Measurements from ENCODE around the gene ZNF280D.
A peak's percentile ranks its signal among the peaks of the same experiment; 100 is the strongest.

ZNF280D gene

DNA sequence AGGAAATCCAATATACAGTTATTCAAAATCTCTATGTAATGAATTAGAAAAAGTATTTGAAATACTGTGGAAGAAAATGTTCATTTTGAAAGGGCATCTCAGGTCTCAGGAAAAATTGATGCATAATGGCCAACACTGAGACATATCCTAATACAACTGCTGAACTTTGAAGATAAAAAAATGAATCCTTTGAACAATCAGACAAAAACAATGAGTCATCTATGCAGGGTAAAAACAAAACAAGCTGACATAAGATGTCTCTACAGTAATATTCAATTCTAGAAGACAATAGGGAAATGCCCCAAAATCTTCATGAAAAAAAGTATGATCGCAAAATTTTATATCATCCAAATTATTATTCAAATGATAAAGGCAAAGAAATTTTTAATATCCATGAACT, 34.0 kb upstream of the ZNF280D start:
- TF ChIP-seq, protein P1, sequence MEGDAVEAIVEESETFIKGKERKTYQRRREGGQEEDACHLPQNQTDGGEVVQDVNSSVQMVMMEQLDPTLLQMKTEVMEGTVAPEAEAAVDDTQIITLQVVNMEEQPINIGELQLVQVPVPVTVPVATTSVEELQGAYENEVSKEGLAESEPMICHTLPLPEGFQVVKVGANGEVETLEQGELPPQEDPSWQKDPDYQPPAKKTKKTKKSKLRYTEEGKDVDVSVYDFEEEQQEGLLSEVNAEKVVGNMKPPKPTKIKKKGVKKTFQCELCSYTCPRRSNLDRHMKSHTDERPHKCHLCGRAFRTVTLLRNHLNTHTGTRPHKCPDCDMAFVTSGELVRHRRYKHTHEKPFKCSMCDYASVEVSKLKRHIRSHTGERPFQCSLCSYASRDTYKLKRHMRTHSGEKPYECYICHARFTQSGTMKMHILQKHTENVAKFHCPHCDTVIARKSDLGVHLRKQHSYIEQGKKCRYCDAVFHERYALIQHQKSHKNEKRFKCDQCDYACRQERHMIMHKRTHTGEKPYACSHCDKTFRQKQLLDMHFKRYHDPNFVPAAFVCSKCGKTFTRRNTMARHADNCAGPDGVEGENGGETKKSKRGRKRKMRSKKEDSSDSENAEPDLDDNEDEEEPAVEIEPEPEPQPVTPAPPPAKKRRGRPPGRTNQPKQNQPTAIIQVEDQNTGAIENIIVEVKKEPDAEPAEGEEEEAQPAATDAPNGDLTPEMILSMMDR (IDR thresholded peaks at IDR 0.05): no peak
- Histone ChIP-seq H3K9me3 (no peaks in the 10 kb centered on the region), H3K4me3 (ENCODE audit: low read depth in 1 of 2, low read length in 1 of 2) (no peak overlapping the region), H3K36me3 (no peaks in the 10 kb centered on the region), H3K27ac (no peak overlapping the region), H3K27me3 (no peaks in the 10 kb centered on the region), H3K4me1 (ENCODE audit: control insufficient read depth in 1 of 2, insufficient read depth in 1 of 2, low read depth in 1 of 2, low read length in 1 of 2) (peaks cover 59% of the 10 kb centered on the region in 2 experiments)

DNA sequence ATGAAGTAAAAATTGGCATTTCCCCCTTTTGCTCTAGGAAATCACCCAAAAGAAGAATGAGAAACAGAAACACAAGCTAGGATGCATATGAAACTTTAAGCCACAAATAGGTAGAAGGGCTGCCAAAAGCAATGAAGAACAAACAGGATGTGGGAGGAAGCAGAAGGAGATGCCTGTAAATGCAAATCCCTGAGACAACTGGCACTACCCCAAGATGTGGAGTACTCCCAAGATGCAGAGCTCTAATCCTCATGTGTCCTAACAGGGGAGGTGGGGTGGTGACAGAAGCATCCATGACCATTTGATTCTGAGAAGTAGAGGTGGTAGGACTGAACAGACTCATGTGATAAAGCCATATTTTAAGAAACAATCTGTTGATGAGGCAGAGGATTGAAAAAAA, 31.9 kb upstream of the ZNF280D start:
- TF ChIP-seq, protein P1 (IDR thresholded peaks at IDR 0.05): no peak
- Histone ChIP-seq H3K27ac (peak overlapping the region; percentile 65), H3K4me1 (ENCODE audit: control insufficient read depth in 1 of 2, insufficient read depth in 1 of 2, low read depth in 1 of 2, low read length in 1 of 2) (peaks cover 63 to 65% of the 10 kb centered on the region in 2 experiments), H3K4me3 (ENCODE audit: low read depth in 1 of 2, low read length in 1 of 2) (no peak overlapping the region), H3K9me3 (no peaks in the 10 kb centered on the region), H3K36me3 (no peaks in the 10 kb centered on the region), H3K27me3 (no peaks in the 10 kb centered on the region)

DNA sequence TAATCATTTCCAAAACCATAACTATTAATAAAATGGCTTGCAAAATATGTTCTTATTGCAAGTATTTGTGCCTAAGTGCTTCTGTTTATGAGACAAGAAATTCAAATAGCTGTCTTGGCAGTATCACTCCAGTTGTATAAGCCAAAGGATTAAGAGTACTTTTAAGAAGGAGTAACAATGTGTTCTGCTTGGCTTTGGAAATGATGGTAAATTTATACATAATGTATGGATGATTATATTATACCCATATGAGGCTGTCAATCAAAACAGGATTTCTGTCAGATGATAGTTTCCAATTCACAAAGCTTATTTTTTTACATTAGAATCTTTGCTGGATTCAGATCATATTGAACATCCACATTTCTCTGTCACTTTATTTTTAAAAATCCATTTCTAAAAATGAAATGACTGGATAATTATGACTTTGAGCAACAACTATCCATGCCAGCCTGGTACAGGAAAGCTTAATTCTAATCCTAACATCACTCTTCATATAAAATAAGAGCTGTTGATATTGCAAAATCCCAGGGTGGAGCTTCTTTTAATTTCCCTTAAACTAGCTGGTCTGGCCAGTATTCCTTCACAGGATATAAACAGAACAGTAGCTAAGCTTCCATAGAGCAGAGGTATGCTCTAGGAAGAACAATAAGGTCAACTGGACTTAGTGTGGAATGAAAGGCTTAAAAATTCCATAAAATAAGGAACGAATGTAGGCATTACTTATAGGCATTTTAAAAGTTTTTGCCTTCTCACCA, 30.0 kb upstream of the ZNF280D start:
- TF ChIP-seq, protein P1 (IDR thresholded peaks at IDR 0.05): no peak
- Histone ChIP-seq H3K4me3 (ENCODE audit: low read depth in 1 of 2, low read length in 1 of 2) (no peak overlapping the region), H3K36me3 (no peaks in the 10 kb centered on the region), H3K27me3 (no peaks in the 10 kb centered on the region), H3K27ac (peak overlapping the region; percentile 65), H3K9me3 (no peaks in the 10 kb centered on the region), H3K4me1 (ENCODE audit: control insufficient read depth in 1 of 2, insufficient read depth in 1 of 2, low read depth in 1 of 2, low read length in 1 of 2) (peaks cover 82 to 84% of the 10 kb centered on the region in 2 experiments)

DNA sequence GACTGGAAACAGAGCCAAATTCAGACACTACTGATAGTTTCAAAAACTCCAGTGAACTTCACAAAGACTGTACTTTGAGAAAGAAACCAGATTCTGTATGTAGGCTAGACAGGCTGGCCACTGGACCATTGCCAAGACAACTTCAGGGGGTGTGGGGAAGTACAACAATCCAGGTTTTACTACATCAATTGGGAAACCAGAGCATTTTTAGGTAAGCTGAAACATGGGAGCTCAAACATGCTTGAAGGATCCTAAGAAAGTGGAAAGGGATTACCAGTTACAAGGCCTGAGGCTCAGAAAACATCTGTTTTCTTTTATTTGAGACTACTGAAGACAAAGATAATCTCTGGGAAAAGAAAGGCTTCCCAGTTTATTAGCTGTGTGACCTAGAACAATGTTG, 26.9 kb upstream of the ZNF280D start:
- H3K9me3 ChIP-seq: no peaks in the 10 kb centered on the region
- no peaks in the 10 kb centered on the region for H3K27me3 ChIP-seq
- peaks cover 74 to 77% of the 10 kb centered on the region in 2 experiments for H3K4me1 ChIP-seq (ENCODE audit: control insufficient read depth in 1 of 2, insufficient read depth in 1 of 2, low read depth in 1 of 2, low read length in 1 of 2)
- no peaks in the 10 kb centered on the region for H3K36me3 ChIP-seq
- H3K27ac ChIP-seq: peak overlapping the region; percentile 78
- TF ChIP-seq, protein P1 (IDR thresholded peaks at IDR 0.05): no peak
- H3K4me3 ChIP-seq (ENCODE audit: low read depth in 1 of 2, low read length in 1 of 2): peak overlapping the region in 1 of 2 experiments; percentile 5

DNA sequence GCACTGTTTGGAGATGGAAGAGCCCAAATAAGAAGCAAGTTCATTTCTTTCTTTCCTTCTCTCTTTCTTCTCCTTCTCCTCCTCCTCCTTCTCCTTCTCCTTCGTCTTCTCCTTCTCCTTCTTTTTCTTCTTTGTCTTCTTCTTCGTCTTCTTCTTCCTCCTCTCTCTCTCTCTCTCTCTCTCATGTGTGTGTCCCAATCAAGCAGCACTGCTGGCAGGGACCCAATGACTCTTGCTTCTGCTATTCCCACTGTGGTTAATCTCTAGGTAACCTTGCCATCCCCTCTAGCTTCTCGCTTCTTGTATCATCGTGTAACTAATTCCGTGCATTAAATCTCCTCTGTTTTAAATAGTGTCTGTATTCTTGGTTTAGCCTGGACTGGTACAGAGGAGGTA, 26.1 kb upstream of the ZNF280D start:
- H3K27ac ChIP-seq: peak overlapping the region; percentile 78
- H3K4me3 ChIP-seq (ENCODE audit: low read depth in 1 of 2, low read length in 1 of 2): peak overlapping the region; percentile 5 to 19
- TF ChIP-seq, protein P1 (IDR thresholded peaks at IDR 0.05): no peak
- H3K36me3 ChIP-seq: no peaks in the 10 kb centered on the region
- H3K27me3 ChIP-seq: no peaks in the 10 kb centered on the region
- peaks cover 67 to 69% of the 10 kb centered on the region in 2 experiments for H3K4me1 ChIP-seq (ENCODE audit: control insufficient read depth in 1 of 2, insufficient read depth in 1 of 2, low read depth in 1 of 2, low read length in 1 of 2)
- H3K9me3 ChIP-seq: no peaks in the 10 kb centered on the region
